GM21576 (cell line): ENCODE data around the gene ZNF785.
"Not testable (repeated sequence)": the region's sequence is repeated elsewhere in the genome, so short reads cannot be mapped to it uniquely, and the experiment has no call there.

Source experiments
- ATAC-seq: cut with Tn5 transposase; IDR thresholded peaks from one replicate; pipeline ENCODE4 v1.9.1; 2021; ENCODE audit warnings: mild to moderate bottlenecking, moderate library complexity; ENCODE audit not compliant: unreplicated experiment

ZNF785 gene

GRCh38 chr16:30541502-30542329 is 43.8 kb downstream of the ZNF785 start:
- ATAC-seq = no peak

GRCh38 chr16:30540916-30541464 is 44.5 kb downstream of the ZNF785 start:
- ATAC-seq = not testable (repeated sequence)

GRCh38 chr16:30539986-30540526 is 45.4 kb downstream of the ZNF785 start:
- ATAC-seq = not testable (repeated sequence)

GRCh38 chr16:30539000-30539964 is 46.2 kb downstream of the ZNF785 start:
- no peak for ATAC-seq

GRCh38 chr16:30536391-30537024 is 49.0 kb downstream of the ZNF785 start:
- ATAC-seq = not testable (repeated sequence)

GRCh38 chr16:30535777-30536190 is 49.7 kb downstream of the ZNF785 start:
- ATAC-seq = peak; percentile 58

- ATAC-seq = peak; percentile 7
Observed at GRCh38 chr16:30535106-30535776, 50.3 kb downstream of the ZNF785 start.

- ATAC-seq = peak; percentile 48
Observed at GRCh38 chr16:30534368-30535105, 51.0 kb downstream of the ZNF785 start, which contains the start of gene ZNF747. Gene ZNF747, minus strand, starts transcription at chr16:30534858. Its CDS starts 179 bp downstream, at chr16:30534679.

- ATAC-seq = peak; percentile 14
Observed at GRCh38 chr16:30533748-30534367, 51.6 kb downstream of the ZNF785 start.

- ATAC-seq = no peak
Observed at GRCh38 chr16:30533146-30533522, 52.4 kb downstream of the ZNF785 start.

GRCh38 chr16:30532285-30533145 is 53.0 kb downstream of the ZNF785 start:
- ATAC-seq = no peak
